ENCODE data around the gene SRC.

SRC gene

GRCh38 chr20:37359836-37360235 is 13.9 kb downstream of the SRC start:
- no peak for DNase-seq (ENCODE audit: low read depth)
- no peak overlapping the region for H3K4me3 ChIP-seq (ENCODE audit: low read length)
- TF ChIP-seq CTCF (IDR thresholded peaks at IDR 0.05; ENCODE audit: insufficient read depth, low read depth, low read length, missing control alignments) = no peak

GRCh38 chr20:37360391-37361115 is 14.6 kb downstream of the SRC start:
- no peak for DNase-seq (ENCODE audit: low read depth)
- no peak overlapping the region for H3K4me3 ChIP-seq (ENCODE audit: low read length)
- no peak for TF ChIP-seq CTCF (IDR thresholded peaks at IDR 0.05; ENCODE audit: insufficient read depth, low read depth, low read length, missing control alignments)

- TF ChIP-seq CTCF (IDR thresholded peaks at IDR 0.05; ENCODE audit: insufficient read depth, low read depth, low read length, missing control alignments) = no peak
- no peak for DNase-seq (ENCODE audit: low read depth)
- H3K4me3 ChIP-seq (ENCODE audit: low read length) = no peak overlapping the region
Observed at GRCh38 chr20:37361336-37361735, 15.4 kb downstream of the SRC start.

GRCh38 chr20:37362231-37362792 is 16.4 kb downstream of the SRC start:
- DNase-seq (ENCODE audit: low read depth) = no peak
- TF ChIP-seq CTCF (IDR thresholded peaks at IDR 0.05; ENCODE audit: insufficient read depth, low read depth, low read length, missing control alignments) = no peak
- no peak overlapping the region for H3K4me3 ChIP-seq (ENCODE audit: low read length)

GRCh38 chr20:37362821-37363220 is 16.9 kb downstream of the SRC start:
- TF ChIP-seq CTCF (IDR thresholded peaks at IDR 0.05; ENCODE audit: insufficient read depth, low read depth, low read length, missing control alignments) = no peak
- no peak overlapping the region for H3K4me3 ChIP-seq (ENCODE audit: low read length)
- no peak for DNase-seq (ENCODE audit: low read depth)

- H3K4me3 ChIP-seq (ENCODE audit: low read length) = no peak overlapping the region
- no peak for TF ChIP-seq CTCF (IDR thresholded peaks at IDR 0.05; ENCODE audit: insufficient read depth, low read depth, low read length, missing control alignments)
- no peak for DNase-seq (ENCODE audit: low read depth)
Observed at GRCh38 chr20:37363221-37364012, 17.5 kb downstream of the SRC start.

Data from epithelial cell of esophagus (primary cell).